ENCODE results near the gene CADM4. TPM values are rescaled to one million over a fixed set of nuclear protein-coding genes. Genes with fewer than 3 reads are reported as not detected.

The CADM4 gene
- total RNA-seq, 4 donors from 2014 or later, result 85.2 to 108 (median 102) TPM

- Histone ChIP-seq H3K27ac (peak overlapping the region in 1 of 4 donors; percentile 19), H3K9me3 (no peaks in the 10 kb centered on the region), H3K4me1 (no peaks in the 10 kb centered on the region), H3K27me3 (no peaks in the 10 kb centered on the region), H3K4me3 (no peak overlapping the region), H3K36me3 (no peaks in the 10 kb centered on the region)
- DNase-seq (ENCODE audit: low spot score in 2 of 2), result no peak
- TF ChIP-seq POLR2A (IDR thresholded peaks at IDR 0.05) (no peak), CTCF (IDR thresholded peaks at IDR 0.05) (no peak), EP300 (IDR thresholded peaks at IDR 0.05) (no peak)
- WGBS, 2 donors, result 83 to 85% methylated on average over 11 of the region's 11 CpGs
Observed at GRCh38 chr19:43675906-43676305, 36.3 kb upstream of the CADM4 start.

GRCh38 chr19:43675269-43675879 lies 35.7 kb upstream of the CADM4 start:
- Histone ChIP-seq H3K27ac (peak overlapping the region in 1 of 4 donors; percentile 59), H3K4me3 (no peak overlapping the region), H3K9me3 (no peaks in the 10 kb centered on the region), H3K27me3 (no peaks in the 10 kb centered on the region), H3K4me1 (peaks cover 0 to 3% (median under 1%) of the 10 kb centered on the region in 4 donors), H3K36me3 (no peaks in the 10 kb centered on the region)
- no peak for DNase-seq (ENCODE audit: low spot score in 2 of 2)
- 30 to 33% methylated on average over 8 of the region's 8 CpGs for WGBS, 2 donors
- TF ChIP-seq CTCF (IDR thresholded peaks at IDR 0.05) (no peak), EP300 (IDR thresholded peaks at IDR 0.05) (no peak), POLR2A (IDR thresholded peaks at IDR 0.05) (no peak)

- 65 to 82% methylated on average over 3 of the region's 3 CpGs for WGBS, 2 donors
- TF ChIP-seq POLR2A (IDR thresholded peaks at IDR 0.05) (no peak), CTCF (IDR thresholded peaks at IDR 0.05) (no peak), EP300 (IDR thresholded peaks at IDR 0.05) (no peak)
- H3K36me3 ChIP-seq, result no peaks in the 10 kb centered on the region
- no peaks in the 10 kb centered on the region for H3K9me3 ChIP-seq
- no peak for DNase-seq (ENCODE audit: low spot score in 2 of 2)
- H3K27me3 ChIP-seq, result no peaks in the 10 kb centered on the region
- peaks cover 0 to 11% (median 4%) of the 10 kb centered on the region in 4 donors for H3K4me1 ChIP-seq
- H3K4me3 ChIP-seq, result no peak overlapping the region
- peak overlapping the region in 3 of 4 donors; percentile 59 to 75 (median 68) for H3K27ac ChIP-seq
Observed at GRCh38 chr19:43674596-43674995, 34.9 kb upstream of the CADM4 start.

GRCh38 chr19:43674183-43674582 lies 34.5 kb upstream of the CADM4 start:
- no peak for DNase-seq (ENCODE audit: low spot score in 2 of 2)
- no peak overlapping the region for H3K4me3 ChIP-seq
- no peaks in the 10 kb centered on the region for H3K9me3 ChIP-seq
- no peaks in the 10 kb centered on the region for H3K36me3 ChIP-seq
- 85 to 88% methylated on average over 8 of the region's 8 CpGs for WGBS, 2 donors
- peaks cover 0 to 15% (median 8%) of the 10 kb centered on the region in 4 donors for H3K4me1 ChIP-seq
- no peaks in the 10 kb centered on the region for H3K27me3 ChIP-seq
- H3K27ac ChIP-seq, result peak overlapping the region in 3 of 4 donors; percentile 59 to 75 (median 68)
- TF ChIP-seq CTCF (IDR thresholded peaks at IDR 0.05), result no peak
- TF ChIP-seq POLR2A (IDR thresholded peaks at IDR 0.05), result no peak
- no peak for TF ChIP-seq EP300 (IDR thresholded peaks at IDR 0.05)

- H3K36me3 ChIP-seq, result no peaks in the 10 kb centered on the region
- TF ChIP-seq EP300 (IDR thresholded peaks at IDR 0.05) (no peak), POLR2A (IDR thresholded peaks at IDR 0.05) (no peak), CTCF (IDR thresholded peaks at IDR 0.05) (no peak)
- peak overlapping the region in 1 of 4 donors; percentile 75 for H3K27ac ChIP-seq
- no peak overlapping the region for H3K4me3 ChIP-seq
- 73 to 79% methylated on average over 3 of the region's 3 CpGs for WGBS, 2 donors
- no peaks in the 10 kb centered on the region for H3K27me3 ChIP-seq
- no peaks in the 10 kb centered on the region for H3K9me3 ChIP-seq
- no peak for DNase-seq (ENCODE audit: low spot score in 2 of 2)
- peaks cover 0 to 19% (median 11%) of the 10 kb centered on the region in 4 donors for H3K4me1 ChIP-seq
Observed at GRCh38 chr19:43673637-43674036, 34.0 kb upstream of the CADM4 start.

All from tibial nerve (tissue), 4 donors.